Astrocyte (in vitro differentiated cells and primary cell): ENCODE measurements around the gene CRB2. TPM values are rescaled to one million over a fixed set of nuclear protein-coding genes. Genes with fewer than 3 reads are reported as not detected.

Source experiments
- DNase-seq: peaks from one replicate; pipeline ENCODE4 v3.0.0-alpha.2; 2010; ENCODE audit warnings: low read depth
- FAIRE-seq: peaks from 2 replicates; lab custom pipeline; 2011; peaks lifted over from hg19 to GRCh38; lab: Jason Lieb, UNC
- H2AFZ ChIP-seq: 2 replicates; pipeline ENCODE4 v1.6.0; 2012; ENCODE audit warnings: low read depth, low read length, inconsistent platforms
- H3K27ac ChIP-seq: 2 replicates; pipeline ENCODE4 v1.5.1; 2011; ENCODE audit warnings: low read depth, low read length, inconsistent platforms
- H3K27me3 ChIP-seq: 2 replicates; pipeline ENCODE4 v1.6.0; 2011; ENCODE audit warnings: low read length, inconsistent platforms; ENCODE audit not compliant: insufficient read depth
- H3K36me3 ChIP-seq: 2 replicates; pipeline ENCODE4 v1.5.1; 2011; ENCODE audit warnings: low read length, inconsistent platforms; ENCODE audit not compliant: insufficient read depth
- H3K4me1 ChIP-seq: 2 replicates; pipeline ENCODE4 v1.5.1; 2011; ENCODE audit warnings: low read length, inconsistent platforms; ENCODE audit not compliant: insufficient read depth
- H3K4me2 ChIP-seq: 2 replicates; pipeline ENCODE4 v1.6.0; 2012; ENCODE audit warnings: low read length, inconsistent platforms
- H3K4me3 ChIP-seq: 2 replicates; pipeline ENCODE4 v1.5.1; 2011; ENCODE audit warnings: low read depth, mild to moderate bottlenecking, low read length, inconsistent platforms; ENCODE audit not compliant: insufficient read depth
- H3K79me2 ChIP-seq: 2 replicates; pipeline ENCODE4 v1.6.0; 2012; ENCODE audit warnings: mild to moderate bottlenecking, low read length, inconsistent platforms; ENCODE audit not compliant: insufficient read depth
- H3K9ac ChIP-seq: 2 replicates; pipeline ENCODE4 v1.6.0; 2012; ENCODE audit warnings: mild to moderate bottlenecking, low read length, inconsistent platforms
- H3K9me3 ChIP-seq: 2 replicates; pipeline ENCODE4 v1.5.1; 2012; ENCODE audit warnings: low read depth, mild to moderate bottlenecking, low read length, inconsistent platforms; ENCODE audit not compliant: insufficient read depth
- H4K20me1 ChIP-seq: 2 replicates; pipeline ENCODE4 v1.6.0; 2012; ENCODE audit warnings: low read length, inconsistent platforms; ENCODE audit not compliant: insufficient read depth
- H3K27ac Mint-ChIP-seq: one replicate; pipeline ENCODE4 v1.8.0; 2021; ENCODE audit warnings: mild to moderate bottlenecking, mixed read lengths; ENCODE audit not compliant: unreplicated experiment
- H3K27me3 Mint-ChIP-seq: one replicate; pipeline ENCODE4 v1.8.0; 2021; ENCODE audit warnings: low read depth, mixed read lengths; ENCODE audit not compliant: unreplicated experiment
- H3K36me3 Mint-ChIP-seq: one replicate; pipeline ENCODE4 v1.8.0; 2021; ENCODE audit warnings: low read depth, mixed read lengths; ENCODE audit not compliant: unreplicated experiment
- H3K4me1 Mint-ChIP-seq: one replicate; pipeline ENCODE4 v1.8.0; 2021; ENCODE audit warnings: low read depth, mixed read lengths; ENCODE audit not compliant: unreplicated experiment
- H3K4me3 Mint-ChIP-seq: one replicate; pipeline ENCODE4 v1.8.0; 2021; ENCODE audit warnings: mild to moderate bottlenecking, moderate library complexity, mixed read lengths; ENCODE audit not compliant: unreplicated experiment
- H3K9me3 Mint-ChIP-seq: one replicate; pipeline ENCODE4 v1.8.0; 2021; ENCODE audit warnings: mild to moderate bottlenecking, mixed read lengths; ENCODE audit not compliant: unreplicated experiment
- EZH2 ChIP-seq: IDR thresholded peaks from 2 replicates; pipeline ENCODE4 v1.6.1; 2012; ENCODE audit warnings: mild to moderate bottlenecking, low read length, inconsistent platforms; ENCODE audit not compliant: insufficient read depth
- total RNA-seq: library from RNA; stranded (reverse); gene quantifications from 2 replicates; pipeline ENCODE4 v1.2.1, GENCODE V29; 2021
- TF ChIP-seq, protein P1 (sequence below): IDR thresholded peaks from 2 replicates; pipeline ENCODE4 v1.5.1; 2011; ENCODE audit warnings: low read depth, mild to moderate bottlenecking, inconsistent platforms, low read length, moderate library complexity; ENCODE audit not compliant: insufficient read depth

CRB2 gene
- total RNA-seq, 1 donor from 2014 or later = 2.4 TPM

GRCh38 chr9:123424552-123425225, 68.7 kb downstream of the CRB2 start:
- Mint-ChIP-seq H3K36me3 (peaks cover 22% of the 10 kb centered on the region), H3K27ac (no peak overlapping the region), H3K9me3 (peaks cover 11% of the 10 kb centered on the region), H3K4me3 (no peak overlapping the region), H3K4me1 (no peaks in the 10 kb centered on the region), H3K27me3 (peaks cover 39% of the 10 kb centered on the region)
- FAIRE-seq = no peak
- Histone ChIP-seq H3K79me2 (no peaks in the 10 kb centered on the region), H3K4me3 (no peak overlapping the region), H3K4me2 (no peak overlapping the region), H3K4me1 (no peaks in the 10 kb centered on the region), H3K9ac (no peak overlapping the region), H3K27me3 (peaks cover 3% of the 10 kb centered on the region), H4K20me1 (no peaks in the 10 kb centered on the region), H2AFZ (no peak overlapping the region), H3K36me3 (no peaks in the 10 kb centered on the region), H3K27ac (no peak overlapping the region), H3K9me3 (no peaks in the 10 kb centered on the region)
- DNase-seq = no peak
- TF ChIP-seq, protein P1, sequence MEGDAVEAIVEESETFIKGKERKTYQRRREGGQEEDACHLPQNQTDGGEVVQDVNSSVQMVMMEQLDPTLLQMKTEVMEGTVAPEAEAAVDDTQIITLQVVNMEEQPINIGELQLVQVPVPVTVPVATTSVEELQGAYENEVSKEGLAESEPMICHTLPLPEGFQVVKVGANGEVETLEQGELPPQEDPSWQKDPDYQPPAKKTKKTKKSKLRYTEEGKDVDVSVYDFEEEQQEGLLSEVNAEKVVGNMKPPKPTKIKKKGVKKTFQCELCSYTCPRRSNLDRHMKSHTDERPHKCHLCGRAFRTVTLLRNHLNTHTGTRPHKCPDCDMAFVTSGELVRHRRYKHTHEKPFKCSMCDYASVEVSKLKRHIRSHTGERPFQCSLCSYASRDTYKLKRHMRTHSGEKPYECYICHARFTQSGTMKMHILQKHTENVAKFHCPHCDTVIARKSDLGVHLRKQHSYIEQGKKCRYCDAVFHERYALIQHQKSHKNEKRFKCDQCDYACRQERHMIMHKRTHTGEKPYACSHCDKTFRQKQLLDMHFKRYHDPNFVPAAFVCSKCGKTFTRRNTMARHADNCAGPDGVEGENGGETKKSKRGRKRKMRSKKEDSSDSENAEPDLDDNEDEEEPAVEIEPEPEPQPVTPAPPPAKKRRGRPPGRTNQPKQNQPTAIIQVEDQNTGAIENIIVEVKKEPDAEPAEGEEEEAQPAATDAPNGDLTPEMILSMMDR = no peak
- TF ChIP-seq EZH2 = no peak

DNA sequence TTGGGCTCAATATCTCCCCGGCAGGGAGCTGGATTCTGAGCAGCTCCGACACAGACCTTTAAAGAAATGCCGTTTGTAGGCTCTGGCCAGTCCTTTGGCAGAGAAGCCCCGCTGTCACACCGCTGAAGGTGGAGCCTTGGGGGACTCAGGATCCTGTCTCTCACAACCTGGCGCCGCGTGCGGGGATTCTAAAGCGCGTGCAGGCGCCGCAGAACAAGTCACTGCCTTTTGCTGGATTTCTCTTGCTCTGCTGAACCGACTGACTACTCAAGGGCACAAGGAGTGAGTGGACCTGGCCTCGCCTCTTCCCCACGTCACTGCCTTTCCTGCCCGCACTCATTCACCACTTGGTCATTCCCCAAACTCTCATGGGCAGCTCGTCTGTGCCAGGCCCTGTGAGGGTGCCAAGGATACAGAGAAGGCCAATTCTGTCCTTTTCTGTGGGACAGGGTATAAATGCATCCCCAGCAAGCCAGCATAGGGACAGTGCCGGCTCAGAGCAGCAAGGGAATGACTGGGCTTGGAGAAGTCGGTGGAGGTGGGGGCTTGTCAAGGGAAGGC, 69.3 kb downstream of the CRB2 start:
- Histone ChIP-seq H3K9me3 (no peaks in the 10 kb centered on the region), H3K27me3 (peaks cover 3% of the 10 kb centered on the region), H3K4me3 (no peak overlapping the region), H3K79me2 (no peaks in the 10 kb centered on the region), H4K20me1 (no peaks in the 10 kb centered on the region), H3K4me1 (no peaks in the 10 kb centered on the region), H2AFZ (no peak overlapping the region), H3K4me2 (no peak overlapping the region), H3K27ac (no peak overlapping the region), H3K36me3 (no peaks in the 10 kb centered on the region), H3K9ac (no peak overlapping the region)
- H3K4me3 Mint-ChIP-seq = no peak overlapping the region
- peaks cover 39% of the 10 kb centered on the region for H3K27me3 Mint-ChIP-seq
- no peak overlapping the region for H3K27ac Mint-ChIP-seq
- peaks cover 8% of the 10 kb centered on the region for H3K9me3 Mint-ChIP-seq
- no peak for FAIRE-seq
- no peaks in the 10 kb centered on the region for H3K4me1 Mint-ChIP-seq
- TF ChIP-seq EZH2 = no peak
- TF ChIP-seq, protein P1 = no peak
- DNase-seq = no peak
- H3K36me3 Mint-ChIP-seq = peaks cover 22% of the 10 kb centered on the region

DNA sequence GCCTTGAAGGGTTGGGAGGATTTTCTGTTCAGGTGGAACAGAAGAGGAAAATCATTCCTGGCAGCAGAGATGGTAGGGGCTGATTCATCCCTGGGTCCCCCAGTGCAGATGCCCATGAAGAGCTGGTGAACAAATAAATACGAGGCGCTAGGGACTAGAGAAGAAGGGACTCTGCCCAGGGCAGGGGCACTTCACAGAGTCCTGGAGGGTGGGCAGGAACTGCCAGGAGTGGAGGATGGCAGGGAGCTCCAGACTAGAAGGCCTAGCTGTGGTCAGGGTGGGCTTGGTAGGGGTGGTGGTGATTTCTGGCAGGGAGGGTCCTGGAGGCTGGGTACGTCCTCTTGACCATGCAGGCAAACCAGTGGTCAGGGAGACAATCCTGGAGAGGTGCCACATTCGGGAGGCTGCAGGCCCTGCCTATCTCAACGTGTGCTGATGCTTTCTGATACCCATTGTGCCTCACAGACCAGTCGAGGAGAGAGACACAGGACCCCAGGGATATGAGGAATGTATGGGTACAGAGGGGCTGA, 69.9 kb downstream of the CRB2 start:
- Histone ChIP-seq H3K27ac (no peak overlapping the region), H3K27me3 (peaks cover 3% of the 10 kb centered on the region), H3K4me2 (no peak overlapping the region), H3K79me2 (no peaks in the 10 kb centered on the region), H3K4me3 (no peak overlapping the region), H3K4me1 (no peaks in the 10 kb centered on the region), H3K36me3 (no peaks in the 10 kb centered on the region), H4K20me1 (no peaks in the 10 kb centered on the region), H3K9me3 (no peaks in the 10 kb centered on the region), H3K9ac (no peak overlapping the region), H2AFZ (no peak overlapping the region)
- Mint-ChIP-seq H3K36me3 (peaks cover 25% of the 10 kb centered on the region), H3K27me3 (peaks cover 36% of the 10 kb centered on the region), H3K27ac (no peak overlapping the region), H3K9me3 (peaks cover 8% of the 10 kb centered on the region), H3K4me3 (no peak overlapping the region), H3K4me1 (no peaks in the 10 kb centered on the region)
- FAIRE-seq (no peak), DNase-seq (no peak)
- TF ChIP-seq, protein P1 = no peak
- TF ChIP-seq EZH2 = no peak
